Suprapubic skin (tissue), 4 donors: ENCODE data around the gene LPCAT4.
"Not testable (repeated sequence)": the region's sequence is repeated elsewhere in the genome, so short reads cannot be mapped to it uniquely, and the experiment has no call there.

Experiments
- CTCF ChIP-seq, 2 donors: fragments of 200-600 bp in 1 of 2; fragments of 450-650 bp in 1 of 2; sonication (generic) in 1 of 2; IDR thresholded peaks; one replicate each; pipeline ENCODE4 v1.5.1; 2016 to 2019; ENCODE audit warnings: antibody characterized with exemption in 2 of 2, mild to moderate bottlenecking in 1 of 2, moderate library complexity in 1 of 2
- EP300 ChIP-seq: sonication (generic); formaldehyde crosslinking; IDR thresholded peaks from one replicate; pipeline ENCODE4 v1.6.1; 2017; ENCODE audit warnings: antibody characterized with exemption
- POLR2A ChIP-seq, 2 donors: fragments of 450-650 bp; IDR thresholded peaks; one replicate each; pipeline ENCODE4 v1.6.1; 2017; ENCODE audit warnings: antibody characterized with exemption in 2 of 2, mild to moderate bottlenecking in 2 of 2, moderate library complexity in 2 of 2
- POLR2AphosphoS5 ChIP-seq, 3 donors: sonication (generic); formaldehyde crosslinking; IDR thresholded peaks; one replicate each; pipeline ENCODE4 v1.6.1; 2017; ENCODE audit warnings: antibody characterized with exemption in 3 of 3

GRCh38 chr15:34403160-34403598, 36.2 kb upstream of the LPCAT4 start:
- not testable (repeated sequence) for TF ChIP-seq CTCF (IDR thresholded peaks at IDR 0.05); POLR2A (IDR thresholded peaks at IDR 0.05); POLR2AphosphoS5 (IDR thresholded peaks at IDR 0.05); EP300
